IPS-20b (cell line): ENCODE results near the gene SIL1.

Experiments
- H3K27ac ChIP-seq: one replicate; pipeline ENCODE4 v1.5.1; 2013; ENCODE audit warnings: low read length
- H3K27me3 ChIP-seq: 2 replicates; pipeline ENCODE4 v1.6.1; 2013; ENCODE audit warnings: mild to moderate bottlenecking, low read length, inconsistent platforms; ENCODE audit not compliant: insufficient read depth
- H3K36me3 ChIP-seq: 2 replicates; pipeline ENCODE4 v1.6.1; 2013; ENCODE audit warnings: low read depth, mild to moderate bottlenecking, inconsistent platforms, low read length, moderate library complexity; ENCODE audit not compliant: insufficient read depth
- H3K4me1 ChIP-seq: 2 replicates; pipeline ENCODE4 v1.6.1; 2013; ENCODE audit warnings: mild to moderate bottlenecking, control low read depth, inconsistent platforms, low read length, moderate library complexity; ENCODE audit not compliant: insufficient read depth
- H3K4me3 ChIP-seq: 2 replicates; pipeline ENCODE4 v1.5.1; 2013; ENCODE audit warnings: mild to moderate bottlenecking, low read length, inconsistent platforms
- H3K9ac ChIP-seq: 2 replicates; pipeline ENCODE4 v1.6.1; 2013; ENCODE audit warnings: low read depth, mild to moderate bottlenecking, inconsistent platforms, low read length, moderate library complexity
- H3K9me3 ChIP-seq: 2 replicates; pipeline ENCODE4 v1.6.1; 2013; ENCODE audit warnings: mild to moderate bottlenecking, low read depth, low read length, inconsistent platforms; ENCODE audit not compliant: insufficient read depth

The SIL1 gene

DNA sequence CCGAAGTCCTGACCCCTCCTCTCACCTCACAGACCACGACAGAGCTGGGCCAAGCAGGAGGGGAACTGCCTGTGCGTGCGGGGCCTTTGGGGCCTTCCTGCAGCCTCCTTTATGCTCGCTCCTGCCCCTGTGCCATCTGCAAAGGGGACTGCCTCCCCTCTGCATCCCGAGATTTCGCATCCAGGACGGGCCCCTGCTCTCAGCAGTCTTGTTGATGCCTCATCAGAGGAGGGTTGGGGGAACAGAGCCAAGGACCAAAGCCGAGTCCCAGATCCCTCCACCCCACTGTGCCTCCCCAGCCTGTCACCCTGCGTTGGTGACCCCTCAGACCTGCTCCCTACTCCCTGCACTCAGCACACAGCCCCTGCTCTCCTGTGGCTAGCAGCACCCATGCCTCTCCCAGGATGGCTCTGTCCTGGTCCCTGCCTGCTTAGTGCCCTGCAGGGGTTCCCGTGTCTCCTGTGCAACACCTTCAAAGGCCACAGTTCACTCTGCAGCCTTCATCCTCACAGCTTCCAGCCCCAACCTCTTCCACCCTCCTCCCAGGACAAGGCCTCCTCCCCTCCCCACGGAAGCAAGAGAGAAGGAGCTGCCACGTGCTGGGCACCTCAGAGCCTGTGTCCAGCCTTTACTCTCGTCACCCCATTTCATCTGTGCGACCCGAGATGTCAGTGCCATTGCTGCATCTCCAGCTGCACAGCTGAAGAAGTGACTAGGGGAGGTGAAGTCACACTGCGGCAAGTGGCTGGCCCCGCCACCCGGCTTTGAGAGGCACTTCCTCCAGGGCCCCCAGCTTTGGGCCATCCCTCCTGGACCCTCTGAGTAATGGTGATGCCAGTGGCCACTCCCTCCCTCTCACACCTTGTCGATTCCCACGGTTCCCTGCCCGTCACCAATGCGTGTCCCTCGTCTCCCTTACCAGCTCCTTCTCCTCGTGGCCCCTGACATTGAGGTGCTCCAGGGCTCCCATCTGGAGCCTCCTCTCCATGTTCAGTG is 260.5 kb downstream of the SIL1 start:
- no peaks in the 10 kb centered on the region for H3K9me3 ChIP-seq
- no peak overlapping the region for H3K27ac ChIP-seq

DNA sequence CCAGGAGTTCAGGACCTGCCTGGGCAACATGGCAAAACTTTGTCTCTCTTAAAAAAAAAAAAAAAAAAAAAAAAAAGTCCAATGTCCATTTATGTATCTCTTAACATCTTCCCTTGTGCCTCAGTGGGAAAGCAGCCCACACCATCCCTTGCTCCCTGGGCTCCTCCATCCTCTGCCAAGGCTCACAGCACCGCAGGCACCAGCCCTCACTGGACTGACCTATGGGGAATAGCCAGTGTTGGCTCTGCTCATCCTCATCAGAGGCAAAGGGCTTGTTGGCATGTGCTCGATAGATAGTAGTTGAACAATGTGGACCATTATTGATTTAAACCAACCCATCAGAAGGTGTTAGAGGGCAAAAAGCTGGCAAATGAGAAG is 261.2 kb downstream of the SIL1 start:
- Histone ChIP-seq H3K36me3 (peaks cover 37% of the 10 kb centered on the region), H3K9ac (no peak overlapping the region)

More for the DNA sequence above, 260.5 kb downstream of the SIL1 start:
- peaks cover 5% of the 10 kb centered on the region; the same call in 1 of the 2 replicates for H3K4me1 ChIP-seq
- no peak overlapping the region for H3K9ac ChIP-seq
- no peak overlapping the region for H3K4me3 ChIP-seq
- H3K36me3 ChIP-seq = peaks cover 30% of the 10 kb centered on the region
- H3K27me3 ChIP-seq = no peaks in the 10 kb centered on the region

DNA sequence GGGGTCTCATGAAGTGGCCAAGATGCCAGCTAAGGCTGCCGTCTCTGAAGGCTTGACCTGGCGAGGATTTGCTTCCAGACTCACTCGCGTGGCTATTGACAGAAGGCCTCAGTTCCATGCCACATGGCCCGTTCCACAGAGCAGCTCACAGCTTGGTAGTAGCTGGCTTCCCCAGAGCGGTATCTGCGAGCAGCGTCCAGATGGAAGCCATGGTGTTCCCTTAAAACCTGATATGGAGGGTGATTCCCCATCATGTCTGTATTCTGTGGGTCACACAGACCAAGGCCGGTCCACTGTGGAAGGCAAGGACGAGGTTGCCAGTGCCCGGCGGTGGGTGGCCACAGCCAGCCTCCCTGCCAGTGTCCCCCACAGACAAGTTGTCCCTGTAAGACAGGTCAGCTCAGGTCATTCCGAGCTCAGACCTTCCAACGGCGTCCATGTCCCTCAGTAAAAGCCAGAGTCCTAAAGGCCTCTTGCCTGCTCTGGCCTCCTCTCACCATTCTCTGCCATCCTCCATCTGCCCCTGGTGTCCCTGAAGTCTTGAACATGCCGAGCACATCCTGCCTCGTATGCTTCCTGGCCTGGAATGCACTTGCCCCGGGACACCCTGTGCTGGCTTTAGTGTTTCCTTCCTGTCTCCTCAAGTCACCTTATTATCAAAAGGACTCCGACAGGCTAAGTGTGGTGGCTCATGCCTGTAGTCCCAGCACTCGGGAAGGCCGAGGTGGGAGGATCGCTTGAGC is 261.8 kb downstream of the SIL1 start:
- Histone ChIP-seq H3K9ac (no peak overlapping the region), H3K9me3 (no peaks in the 10 kb centered on the region), H3K27me3 (no peaks in the 10 kb centered on the region), H3K27ac (no peak overlapping the region), H3K4me1 (peaks cover 5% of the 10 kb centered on the region; the same call in 1 of the 2 replicates), H3K36me3 (peaks cover 43% of the 10 kb centered on the region), H3K4me3 (no peak overlapping the region)

More for the DNA sequence above, 261.2 kb downstream of the SIL1 start:
- no peaks in the 10 kb centered on the region for H3K27me3 ChIP-seq
- H3K27ac ChIP-seq = no peak overlapping the region
- no peak overlapping the region for H3K4me3 ChIP-seq
- peaks cover 5% of the 10 kb centered on the region; the same call in 1 of the 2 replicates for H3K4me1 ChIP-seq
- H3K9me3 ChIP-seq = no peaks in the 10 kb centered on the region

DNA sequence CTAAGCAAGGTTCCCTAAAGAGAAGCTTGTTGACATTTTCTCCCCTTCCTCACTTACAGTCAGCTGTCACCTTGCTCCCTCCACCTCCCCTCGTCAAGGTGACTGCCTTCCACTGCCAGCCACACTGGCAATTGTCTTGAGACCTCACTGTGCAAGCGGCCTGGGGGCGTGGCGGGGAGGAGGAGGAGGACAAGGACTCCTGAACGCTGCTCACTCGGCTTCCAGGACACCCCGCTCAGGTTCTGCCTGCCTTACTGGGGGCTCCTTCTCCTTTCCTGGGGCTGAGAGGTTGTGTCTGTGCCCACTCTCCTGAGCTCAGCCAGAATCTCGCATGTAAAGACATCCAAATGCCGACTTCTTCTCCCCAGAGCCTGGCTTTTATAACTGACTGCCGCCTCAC is 262.7 kb downstream of the SIL1 start:
- peaks cover 52% of the 10 kb centered on the region for H3K36me3 ChIP-seq
- H3K27me3 ChIP-seq = no peaks in the 10 kb centered on the region
- no peaks in the 10 kb centered on the region for H3K9me3 ChIP-seq
- peaks cover 5% of the 10 kb centered on the region; the same call in 1 of the 2 replicates for H3K4me1 ChIP-seq
- no peak overlapping the region for H3K4me3 ChIP-seq
- H3K9ac ChIP-seq = no peak overlapping the region
- H3K27ac ChIP-seq = no peak overlapping the region

DNA sequence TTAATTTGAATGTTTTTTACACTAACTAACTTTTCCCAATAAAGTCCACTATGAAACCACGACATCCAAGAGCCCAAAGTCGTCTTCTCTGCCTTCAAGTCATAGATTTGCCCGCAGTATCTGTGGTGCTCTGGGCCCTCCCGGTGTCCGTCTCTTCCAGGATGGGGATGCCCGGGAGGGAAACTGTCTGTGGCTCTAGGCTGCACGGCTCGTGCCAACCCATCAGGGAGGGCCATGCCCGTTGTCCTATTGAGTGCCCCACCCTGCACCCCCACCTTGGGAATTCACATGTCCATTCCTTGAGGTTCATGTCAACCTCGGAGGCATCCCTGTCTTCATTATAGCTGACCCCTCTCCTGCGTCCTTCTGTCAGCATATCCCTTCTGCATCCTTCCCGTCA is 263.2 kb downstream of the SIL1 start:
- peaks cover 5% of the 10 kb centered on the region; the same call in 1 of the 2 replicates for H3K4me1 ChIP-seq
- peaks cover 57% of the 10 kb centered on the region for H3K36me3 ChIP-seq
- no peak overlapping the region for H3K9ac ChIP-seq
- H3K9me3 ChIP-seq = no peaks in the 10 kb centered on the region
- H3K4me3 ChIP-seq = no peak overlapping the region
- no peak overlapping the region for H3K27ac ChIP-seq
- H3K27me3 ChIP-seq = no peaks in the 10 kb centered on the region

DNA sequence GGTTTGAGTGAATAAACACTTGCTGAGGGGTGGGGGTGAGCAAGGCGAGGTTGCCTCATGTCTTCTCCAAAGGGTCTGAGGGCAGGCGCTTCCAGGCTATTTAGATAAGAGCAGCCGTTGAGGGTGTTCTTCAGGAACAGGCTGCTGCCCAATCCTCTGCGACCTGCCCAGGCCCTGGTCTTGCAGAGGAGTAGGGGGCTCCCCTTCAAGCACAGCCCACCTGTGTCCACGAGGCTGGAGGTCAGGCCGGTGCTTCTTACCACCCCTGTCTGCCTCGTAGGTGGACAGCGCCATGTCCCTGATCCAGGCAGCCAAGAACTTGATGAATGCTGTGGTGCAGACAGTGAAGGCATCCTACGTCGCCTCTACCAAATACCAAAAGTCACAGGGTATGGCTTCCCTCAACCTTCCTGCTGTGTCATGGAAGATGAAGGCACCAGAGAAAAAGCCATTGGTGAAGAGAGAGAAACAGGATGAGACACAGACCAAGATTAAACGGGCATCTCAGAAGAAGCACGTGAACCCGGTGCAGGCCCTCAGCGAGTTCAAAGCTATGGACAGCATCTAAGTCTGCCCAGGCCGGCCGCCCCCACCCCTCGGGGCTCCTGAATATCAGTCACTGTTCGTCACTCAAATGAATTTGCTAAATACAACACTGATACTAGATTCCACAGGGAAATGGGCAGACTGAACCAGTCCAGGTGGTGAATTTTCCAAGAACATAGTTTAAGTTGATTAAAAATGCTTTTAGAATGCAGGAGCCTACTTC is 264.5 kb downstream of the SIL1 start:
- no peak overlapping the region for H3K4me3 ChIP-seq
- H3K4me1 ChIP-seq = peaks cover 3% of the 10 kb centered on the region; the same call in 1 of the 2 replicates
- H3K9me3 ChIP-seq = no peaks in the 10 kb centered on the region
- H3K27ac ChIP-seq = no peak overlapping the region
- H3K36me3 ChIP-seq = peaks cover 70% of the 10 kb centered on the region
- no peak overlapping the region for H3K9ac ChIP-seq
- no peaks in the 10 kb centered on the region for H3K27me3 ChIP-seq

DNA sequence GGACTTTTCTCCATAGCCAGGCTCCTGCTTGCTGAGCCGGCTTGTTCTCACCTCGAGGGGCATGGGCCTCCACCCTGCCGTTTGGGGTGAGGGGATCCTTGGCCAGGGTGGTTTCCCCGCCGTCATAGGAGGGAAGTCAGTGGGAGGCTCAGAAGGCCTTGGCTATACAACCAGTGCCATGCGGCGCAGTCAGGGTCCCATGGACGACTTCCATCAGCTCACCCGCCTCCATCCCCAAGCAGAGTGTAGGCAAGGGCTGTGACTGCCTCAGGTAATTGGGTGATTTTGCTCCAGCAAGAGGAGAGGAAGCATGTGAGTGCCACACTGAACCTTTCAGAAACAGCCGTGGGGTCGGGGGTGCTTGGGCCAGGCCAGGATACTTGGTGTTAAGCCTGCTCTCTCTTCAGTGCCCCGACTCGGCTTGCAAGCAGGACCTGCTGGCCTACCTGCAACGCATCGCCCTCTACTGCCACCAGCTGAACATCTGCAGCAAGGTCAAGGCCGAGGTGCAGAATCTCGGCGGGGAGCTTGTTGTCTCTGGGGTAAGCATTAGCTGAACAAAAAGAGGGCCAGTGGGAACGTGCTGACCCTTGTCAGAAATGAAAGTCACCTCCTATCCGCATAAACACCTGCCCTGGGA is 265.9 kb downstream of the SIL1 start:
- no peak overlapping the region for H3K4me3 ChIP-seq
- H3K9me3 ChIP-seq = no peaks in the 10 kb centered on the region
- H3K4me1 ChIP-seq = no peaks in the 10 kb centered on the region
- H3K27ac ChIP-seq = no peak overlapping the region
- H3K27me3 ChIP-seq = no peaks in the 10 kb centered on the region
- peaks cover 84% of the 10 kb centered on the region for H3K36me3 ChIP-seq
- H3K9ac ChIP-seq = no peak overlapping the region

DNA sequence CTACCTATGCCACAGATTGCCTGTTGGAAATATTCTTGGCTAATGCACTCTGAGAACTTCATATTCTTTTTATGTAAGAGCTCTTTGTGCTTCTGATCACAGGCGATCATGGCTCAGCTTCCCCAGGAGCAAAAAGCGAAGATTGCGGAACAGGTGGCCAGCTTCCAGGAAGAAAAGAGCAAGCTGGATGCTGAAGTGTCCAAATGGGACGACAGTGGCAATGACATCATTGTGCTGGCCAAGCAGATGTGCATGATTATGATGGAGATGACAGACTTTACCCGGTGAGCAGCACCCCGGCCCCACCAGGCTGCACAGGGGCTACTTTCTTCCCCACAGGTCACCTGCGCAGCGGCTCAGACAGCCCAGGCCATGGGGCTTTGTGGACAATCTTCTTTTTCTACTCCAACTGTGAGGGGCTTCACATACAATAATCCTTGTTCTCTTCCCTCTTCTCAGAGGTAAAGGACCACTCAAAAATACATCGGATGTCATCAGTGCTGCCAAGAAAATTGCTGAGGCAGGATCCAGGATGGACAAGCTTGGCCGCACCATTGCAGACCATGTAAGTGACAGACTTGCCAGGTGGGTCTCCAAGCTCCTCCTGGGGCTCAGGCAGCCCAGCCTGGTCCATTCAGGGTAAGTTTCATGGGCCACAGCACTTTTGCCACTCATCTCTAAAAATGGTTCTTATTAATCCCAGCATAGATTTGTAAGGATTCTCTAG is 267.6 kb downstream of the SIL1 start:
- no peaks in the 10 kb centered on the region for H3K9me3 ChIP-seq
- H3K4me3 ChIP-seq = no peak overlapping the region
- no peak overlapping the region for H3K9ac ChIP-seq
- no peaks in the 10 kb centered on the region for H3K4me1 ChIP-seq
- no peak overlapping the region for H3K27ac ChIP-seq
- no peaks in the 10 kb centered on the region for H3K27me3 ChIP-seq
- H3K36me3 ChIP-seq = peaks cover 100% of the 10 kb centered on the region

DNA sequence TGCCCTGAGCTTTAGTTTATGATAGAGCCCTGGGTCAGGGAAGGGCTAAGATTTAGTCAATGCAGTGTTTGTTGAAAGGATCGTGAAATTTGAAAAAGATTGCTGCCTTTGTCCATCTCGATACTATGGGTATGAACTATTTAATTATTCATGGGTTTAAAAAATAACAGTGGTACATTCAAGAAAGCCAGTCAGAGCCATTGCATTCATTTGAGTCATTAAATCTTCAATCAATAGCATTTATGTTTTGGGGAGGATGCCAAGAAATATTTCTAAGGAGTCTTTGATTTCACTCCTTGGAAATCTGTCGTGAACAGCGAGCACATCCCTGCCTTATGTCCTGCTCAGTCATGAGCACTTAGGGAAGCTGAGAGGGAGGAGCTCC is 268.6 kb downstream of the SIL1 start:
- H3K27ac ChIP-seq = no peak overlapping the region
- no peak overlapping the region for H3K9ac ChIP-seq
- no peak overlapping the region for H3K4me3 ChIP-seq
- no peaks in the 10 kb centered on the region for H3K4me1 ChIP-seq
- H3K9me3 ChIP-seq = no peaks in the 10 kb centered on the region
- H3K36me3 ChIP-seq = peaks cover 100% of the 10 kb centered on the region
- H3K27me3 ChIP-seq = no peaks in the 10 kb centered on the region

DNA sequence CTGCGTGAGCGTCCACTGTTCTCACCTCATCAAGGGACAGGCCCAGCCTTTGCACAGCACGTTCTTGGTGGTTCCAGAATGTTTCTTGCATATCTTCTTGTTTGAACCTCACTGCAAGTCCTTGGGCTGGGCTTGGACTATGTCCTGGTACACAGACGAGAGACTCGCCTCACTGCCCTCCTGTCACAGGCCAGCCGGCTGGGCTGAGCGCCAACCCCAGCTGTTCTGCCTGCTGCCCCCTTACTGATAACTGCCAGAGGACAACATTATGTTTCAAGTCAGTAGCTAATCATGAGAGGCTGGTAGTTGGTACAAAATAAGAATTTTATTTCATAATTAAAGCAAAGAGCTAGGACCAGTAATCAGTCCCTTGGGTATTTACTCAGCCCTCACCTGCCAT is 270.2 kb downstream of the SIL1 start:
- no peaks in the 10 kb centered on the region for H3K4me1 ChIP-seq
- no peaks in the 10 kb centered on the region for H3K27me3 ChIP-seq
- no peaks in the 10 kb centered on the region for H3K9me3 ChIP-seq
- H3K27ac ChIP-seq = no peak overlapping the region
- H3K9ac ChIP-seq = no peak overlapping the region
- H3K36me3 ChIP-seq = peaks cover 95% of the 10 kb centered on the region
- no peak overlapping the region for H3K4me3 ChIP-seq
